ENCODE results near the gene VCL. TPM values are rescaled to one million over a fixed set of nuclear protein-coding genes. Genes with fewer than 3 reads are reported as not detected.

VCL gene
- total RNA-seq, 1 donor from 2014 or later = 131 TPM

GRCh38 chr10:74072503-74072902 is 74.6 kb downstream of the VCL start:
- peaks cover 21% of the 10 kb centered on the region for H3K36me3 Mint-ChIP-seq
- H3K27ac Mint-ChIP-seq = no peak overlapping the region
- H3K4me3 Mint-ChIP-seq = no peak overlapping the region
- DNase-seq (ENCODE audit: low spot score in 2 of 2, unreplicated experiment in 2 of 2) = no peak
- no peaks in the 10 kb centered on the region for H3K9me3 Mint-ChIP-seq
- no peak for TF ChIP-seq CTCF (IDR thresholded peaks at IDR 0.05; ENCODE audit: unreplicated experiment)
- H3K27me3 Mint-ChIP-seq (ENCODE audit: low read depth) = no peaks in the 10 kb centered on the region
- peaks cover 15% of the 10 kb centered on the region for H3K4me1 Mint-ChIP-seq

- Mint-ChIP-seq H3K27me3 (ENCODE audit: low read depth) (no peaks in the 10 kb centered on the region), H3K36me3 (peaks cover 21% of the 10 kb centered on the region), H3K9me3 (no peaks in the 10 kb centered on the region), H3K27ac (no peak overlapping the region), H3K4me3 (no peak overlapping the region), H3K4me1 (peaks cover 23% of the 10 kb centered on the region)
- DNase-seq (ENCODE audit: low spot score in 2 of 2, unreplicated experiment in 2 of 2) = no peak
- no peak for TF ChIP-seq CTCF (IDR thresholded peaks at IDR 0.05; ENCODE audit: unreplicated experiment)
These were observed 78.0 kb downstream of the VCL start for GRCh38 chr10:74075906-74076305.

GRCh38 chr10:74076961-74077360 is 79.0 kb downstream of the VCL start:
- Mint-ChIP-seq H3K9me3 (no peaks in the 10 kb centered on the region), H3K36me3 (peaks cover 18% of the 10 kb centered on the region), H3K4me3 (no peak overlapping the region), H3K4me1 (peaks cover 20% of the 10 kb centered on the region), H3K27ac (no peak overlapping the region), H3K27me3 (ENCODE audit: low read depth) (no peaks in the 10 kb centered on the region)
- no peak for TF ChIP-seq CTCF (IDR thresholded peaks at IDR 0.05; ENCODE audit: unreplicated experiment)
- DNase-seq (ENCODE audit: low spot score in 2 of 2, unreplicated experiment in 2 of 2) = no peak

GRCh38 chr10:74077416-74077815 is 79.5 kb downstream of the VCL start:
- H3K27me3 Mint-ChIP-seq (ENCODE audit: low read depth) = no peaks in the 10 kb centered on the region
- H3K9me3 Mint-ChIP-seq = no peaks in the 10 kb centered on the region
- H3K4me1 Mint-ChIP-seq = peaks cover 20% of the 10 kb centered on the region
- H3K27ac Mint-ChIP-seq = no peak overlapping the region
- no peak for DNase-seq (ENCODE audit: low spot score in 2 of 2, unreplicated experiment in 2 of 2)
- peaks cover 21% of the 10 kb centered on the region for H3K36me3 Mint-ChIP-seq
- H3K4me3 Mint-ChIP-seq = no peak overlapping the region
- TF ChIP-seq CTCF (IDR thresholded peaks at IDR 0.05; ENCODE audit: unreplicated experiment) = no peak

- no peak for DNase-seq (ENCODE audit: low spot score in 2 of 2, unreplicated experiment in 2 of 2)
- Mint-ChIP-seq H3K27me3 (ENCODE audit: low read depth) (no peaks in the 10 kb centered on the region), H3K36me3 (peaks cover 18% of the 10 kb centered on the region), H3K27ac (no peak overlapping the region), H3K4me3 (no peak overlapping the region), H3K9me3 (no peaks in the 10 kb centered on the region), H3K4me1 (peaks cover 20% of the 10 kb centered on the region)
- TF ChIP-seq CTCF (IDR thresholded peaks at IDR 0.05; ENCODE audit: unreplicated experiment) = no peak
These were observed 80.1 kb downstream of the VCL start for GRCh38 chr10:74078037-74078436.
